Caco-2 (cell line): ENCODE measurements around the gene SMIM10L2A. TPM values are rescaled to one million over a fixed set of nuclear protein-coding genes. Genes with fewer than 3 reads are reported as not detected.
"Not testable (repeated sequence)": the region's sequence is repeated elsewhere in the genome, so short reads cannot be mapped to it uniquely, and the experiment has no call there.

Source experiments
- BruUV-seq: library from RNA; stranded (reverse); fragments of 400-500 nt; replicated peaks from 2 replicates; lab custom pipeline; 2021; lab: Mats Ljungman, UMichigan
- CTCF ChIA-PET: fragments of 300-600 bp; sonication (Branson Sonifier 250); formaldehyde crosslinking; loops from one replicate; lab custom pipeline; 2022; ENCODE audit warnings: antibody characterized with exemption; lab: Charles Lee
- POLR2A ChIA-PET: fragments of 300-600 bp; sonication (Branson Sonifier 250); formaldehyde crosslinking; loops from one replicate; lab custom pipeline; 2022; ENCODE audit warnings: antibody characterized with exemption; lab: Charles Lee
- DNase-seq, 2 experiments: peaks; one replicate each; pipeline versions ENCODE4 v3.0.0 to v3.0.0-alpha.2; 2020 to 2022
- H3K27me3 ChIP-seq: replicated peaks from 2 replicates; pipeline ENCODE4 v1.6.0; 2011; ENCODE audit warnings: low read length; ENCODE audit not compliant: control insufficient read depth, insufficient read depth
- H3K36me3 ChIP-seq: 2 replicates; pipeline ENCODE4 v1.5.1; 2011; ENCODE audit warnings: low read length; ENCODE audit not compliant: control insufficient read depth, insufficient read depth
- H3K4me1 ChIP-seq: fragments of 250-450 bp; sonication (Bioruptor Pico); 2 replicates; pipeline ENCODE4 v1.5.1; 2020; ENCODE audit warnings: mild to moderate bottlenecking
- H3K4me3 ChIP-seq: 2 replicates; pipeline ENCODE4 v1.5.1; 2011; ENCODE audit warnings: low read depth, mild to moderate bottlenecking, control low read depth, low read length
- H3K9me3 ChIP-seq: fragments of 250-450 bp; sonication (Bioruptor Pico); 2 replicates; pipeline ENCODE4 v1.5.1; 2020; ENCODE audit warnings: mild to moderate bottlenecking, moderate library complexity
- H3K27ac Mint-ChIP-seq: one replicate; pipeline ENCODE4 v1.8.0; 2022; ENCODE audit warnings: mixed read lengths; ENCODE audit not compliant: unreplicated experiment
- H3K27me3 Mint-ChIP-seq: one replicate; pipeline ENCODE4 v1.8.0; 2022; ENCODE audit warnings: mixed read lengths; ENCODE audit not compliant: insufficient read depth, unreplicated experiment
- H3K36me3 Mint-ChIP-seq: one replicate; pipeline ENCODE4 v1.8.0; 2022; ENCODE audit warnings: mild to moderate bottlenecking, mixed read lengths; ENCODE audit not compliant: insufficient read depth, unreplicated experiment
- H3K4me1 Mint-ChIP-seq: one replicate; pipeline ENCODE4 v1.8.0; 2022; ENCODE audit warnings: low read depth, mixed read lengths; ENCODE audit not compliant: unreplicated experiment
- H3K4me3 Mint-ChIP-seq: one replicate; pipeline ENCODE4 v1.8.0; 2022; ENCODE audit warnings: mild to moderate bottlenecking, moderate library complexity, mixed read lengths; ENCODE audit not compliant: unreplicated experiment
- H3K9me3 Mint-ChIP-seq: one replicate; pipeline ENCODE4 v1.8.0; 2022; ENCODE audit warnings: mixed read lengths; ENCODE audit not compliant: unreplicated experiment
- intact Hi-C: fragments of 100-400 bp; cut with micrococcal nuclease; formaldehyde crosslinking; loops from one replicate; pipeline ENCODE4 v1.10.0; 2022; ENCODE audit not compliant: unreplicated experiment
- total RNA-seq: library from RNA; stranded (reverse); gene quantifications from 2 replicates; pipeline ENCODE4 v1.2.3, GENCODE V29; 2022
- TF ChIP-seq, protein P1 (sequence below), 2 experiments: fragments of 200-600 bp in 1 of 2; IDR thresholded peaks; 1 replicate in 1 of 2; 2 replicates in 1 of 2; pipeline versions ENCODE4 v1.5.1 to v1.8.0; 2011 to 2022; ENCODE audit warnings: antibody characterized with exemption in 1 of 2, control low read depth in 1 of 2, inconsistent platforms in 1 of 2, low read depth in 1 of 2, low read length in 1 of 2, mild to moderate bottlenecking in 1 of 2, moderate library complexity in 1 of 2; ENCODE audit not compliant: insufficient read depth in 1 of 2, severe bottlenecking in 1 of 2, unreplicated experiment in 1 of 2

The SMIM10L2A gene
- total RNA-seq, 1 experiment from 2014 or later = 2.6 TPM

DNA sequence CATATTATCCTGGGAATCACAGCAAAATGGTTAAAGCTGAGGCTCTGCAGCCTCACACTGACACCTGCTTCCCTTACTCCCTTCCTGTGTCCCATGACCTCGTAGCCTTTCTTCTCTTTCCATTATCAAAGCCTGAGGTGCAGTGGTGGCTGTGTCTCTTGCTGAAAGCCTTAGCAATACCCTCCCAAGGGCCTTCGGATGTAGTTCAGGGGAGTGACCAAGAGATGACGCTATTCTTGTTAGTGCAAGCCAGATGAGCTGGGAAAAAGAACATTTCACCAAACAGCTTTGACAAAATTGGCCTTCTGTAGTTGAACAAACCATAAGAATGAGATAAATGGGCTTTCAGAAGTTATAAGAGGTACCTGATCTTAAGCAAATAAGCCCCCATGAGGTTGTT lies 31.6 kb downstream of the SMIM10L2A start:
- no peak overlapping the region for H3K4me3 Mint-ChIP-seq
- no peaks in the 10 kb centered on the region for H3K27me3 ChIP-seq
- DNase-seq = no peak
- TF ChIP-seq, protein P1, sequence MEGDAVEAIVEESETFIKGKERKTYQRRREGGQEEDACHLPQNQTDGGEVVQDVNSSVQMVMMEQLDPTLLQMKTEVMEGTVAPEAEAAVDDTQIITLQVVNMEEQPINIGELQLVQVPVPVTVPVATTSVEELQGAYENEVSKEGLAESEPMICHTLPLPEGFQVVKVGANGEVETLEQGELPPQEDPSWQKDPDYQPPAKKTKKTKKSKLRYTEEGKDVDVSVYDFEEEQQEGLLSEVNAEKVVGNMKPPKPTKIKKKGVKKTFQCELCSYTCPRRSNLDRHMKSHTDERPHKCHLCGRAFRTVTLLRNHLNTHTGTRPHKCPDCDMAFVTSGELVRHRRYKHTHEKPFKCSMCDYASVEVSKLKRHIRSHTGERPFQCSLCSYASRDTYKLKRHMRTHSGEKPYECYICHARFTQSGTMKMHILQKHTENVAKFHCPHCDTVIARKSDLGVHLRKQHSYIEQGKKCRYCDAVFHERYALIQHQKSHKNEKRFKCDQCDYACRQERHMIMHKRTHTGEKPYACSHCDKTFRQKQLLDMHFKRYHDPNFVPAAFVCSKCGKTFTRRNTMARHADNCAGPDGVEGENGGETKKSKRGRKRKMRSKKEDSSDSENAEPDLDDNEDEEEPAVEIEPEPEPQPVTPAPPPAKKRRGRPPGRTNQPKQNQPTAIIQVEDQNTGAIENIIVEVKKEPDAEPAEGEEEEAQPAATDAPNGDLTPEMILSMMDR (IDR thresholded peaks at IDR 0.05; ENCODE audit: insufficient read depth in 1 of 2, low read depth in 1 of 2, low read length in 1 of 2, severe bottlenecking in 1 of 2, unreplicated experiment in 1 of 2) = no peak
- H3K27ac Mint-ChIP-seq = no peak overlapping the region
- no peaks in the 10 kb centered on the region for H3K4me1 Mint-ChIP-seq
- ChIA-PET POLR2A (no interaction called here), CTCF (no interaction called here)
- no peaks in the 10 kb centered on the region for H3K9me3 ChIP-seq
- H3K4me1 ChIP-seq = no peaks in the 10 kb centered on the region
- BruUV-seq = no TSS peak
- intact Hi-C loops = no loop called here
- no peak overlapping the region for H3K4me3 ChIP-seq
- no peaks in the 10 kb centered on the region for H3K36me3 ChIP-seq
- H3K27me3 Mint-ChIP-seq = peaks cover 3% of the 10 kb centered on the region
- H3K36me3 Mint-ChIP-seq = no peaks in the 10 kb centered on the region
- peaks cover 10% of the 10 kb centered on the region for H3K9me3 Mint-ChIP-seq

DNA sequence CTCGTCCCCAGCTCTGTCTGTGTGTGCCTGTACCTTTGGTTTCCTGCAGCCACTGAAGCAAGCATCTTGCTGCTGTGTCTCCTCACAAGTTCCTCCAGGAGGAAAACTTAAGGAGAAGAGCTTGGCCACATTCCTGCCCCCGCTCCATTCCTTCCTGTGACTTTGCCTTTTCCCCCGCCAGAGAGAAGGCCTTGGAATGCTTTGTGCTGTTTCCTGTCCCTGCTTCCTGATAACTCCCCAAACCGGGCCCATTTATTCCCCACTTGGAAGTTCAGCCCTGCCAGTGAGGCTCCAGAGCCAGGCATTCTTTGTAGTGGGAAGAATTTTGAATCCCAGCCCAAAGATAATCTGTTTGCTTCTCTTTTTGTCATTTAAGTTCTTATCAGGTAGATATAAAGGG lies 33.1 kb downstream of the SMIM10L2A start:
- Mint-ChIP-seq H3K36me3 (no peaks in the 10 kb centered on the region), H3K9me3 (peaks cover 10% of the 10 kb centered on the region), H3K4me3 (no peak overlapping the region), H3K27ac (no peak overlapping the region), H3K27me3 (peaks cover 3% of the 10 kb centered on the region), H3K4me1 (no peaks in the 10 kb centered on the region)
- intact Hi-C loops = no loop called here
- BruUV-seq = no TSS peak
- Histone ChIP-seq H3K36me3 (no peaks in the 10 kb centered on the region), H3K27me3 (no peaks in the 10 kb centered on the region), H3K4me3 (no peak overlapping the region), H3K4me1 (no peaks in the 10 kb centered on the region), H3K9me3 (no peaks in the 10 kb centered on the region)
- POLR2A ChIA-PET = no interaction called here
- CTCF ChIA-PET = no interaction called here
- TF ChIP-seq, protein P1 (IDR thresholded peaks at IDR 0.05; ENCODE audit: insufficient read depth in 1 of 2, low read depth in 1 of 2, low read length in 1 of 2, severe bottlenecking in 1 of 2, unreplicated experiment in 1 of 2) = no peak
- no peak for DNase-seq

GRCh38 chrX:135461756-135462155 lies 40.0 kb downstream of the SMIM10L2A start:
- H3K27me3 Mint-ChIP-seq, H3K4me1 ChIP-seq, DNase-seq, H3K4me3 Mint-ChIP-seq, H3K27me3 ChIP-seq, CTCF ChIA-PET, H3K4me1 Mint-ChIP-seq, intact Hi-C loops, BruUV-seq, H3K27ac Mint-ChIP-seq, H3K9me3 ChIP-seq, H3K4me3 ChIP-seq, H3K9me3 Mint-ChIP-seq, POLR2A ChIA-PET, H3K36me3 Mint-ChIP-seq, H3K36me3 ChIP-seq: not testable (repeated sequence)

DNA sequence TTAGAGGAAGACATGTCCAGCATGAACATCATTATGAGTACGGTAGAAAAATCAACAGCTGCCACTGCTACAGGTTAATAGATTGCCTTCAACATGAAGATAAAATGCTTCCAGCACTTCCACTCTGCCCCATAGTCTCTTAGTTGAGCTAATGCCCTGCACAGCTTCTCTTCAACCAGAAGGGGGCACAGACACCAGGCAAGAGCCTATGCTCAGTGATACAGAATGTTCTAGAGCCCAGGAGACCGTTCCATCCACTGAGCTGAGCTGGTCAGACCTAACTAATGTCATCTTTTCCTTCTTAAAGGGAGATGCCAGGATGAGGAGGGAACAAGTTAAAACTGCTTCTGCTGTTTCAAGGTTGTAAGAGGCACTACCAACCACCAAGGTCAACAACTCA lies 42.2 kb downstream of the SMIM10L2A start:
- no peaks in the 10 kb centered on the region for H3K36me3 Mint-ChIP-seq
- no peaks in the 10 kb centered on the region for H3K36me3 ChIP-seq
- H3K27ac Mint-ChIP-seq = no peak overlapping the region
- no peak overlapping the region for H3K4me3 Mint-ChIP-seq
- H3K27me3 Mint-ChIP-seq = no peaks in the 10 kb centered on the region
- POLR2A ChIA-PET = interaction anchor here (0.6 kb wide), 1 partner anchor 103 kb away, joined by 3 read pairs; no protein-coding TSS in a partner anchor
- no peaks in the 10 kb centered on the region for H3K9me3 ChIP-seq
- H3K27me3 ChIP-seq = no peaks in the 10 kb centered on the region
- no peak for DNase-seq
- no peaks in the 10 kb centered on the region for H3K4me1 ChIP-seq
- BruUV-seq = no TSS peak
- TF ChIP-seq, protein P1 (IDR thresholded peaks at IDR 0.05; ENCODE audit: insufficient read depth in 1 of 2, low read depth in 1 of 2, low read length in 1 of 2, severe bottlenecking in 1 of 2, unreplicated experiment in 1 of 2) = no peak
- no peak overlapping the region for H3K4me3 ChIP-seq
- intact Hi-C loops = no loop called here
- no peaks in the 10 kb centered on the region for H3K9me3 Mint-ChIP-seq
- H3K4me1 Mint-ChIP-seq = no peaks in the 10 kb centered on the region
- CTCF ChIA-PET = no interaction called here
